ENCODE data around the gene C9. TPM values are rescaled to one million over a fixed set of nuclear protein-coding genes. Genes with fewer than 3 reads are reported as not detected.

The C9 gene
- polyA plus RNA-seq, 1 donor from 2014 or later = not detected

GRCh38 chr5:39356263-39356662 is 8.0 kb downstream of the C9 start:
- Histone ChIP-seq H4K20me1 (ENCODE audit: insufficient read depth) (no peaks in the 10 kb centered on the region), H3K4me3 (ENCODE audit: low read length) (no peak overlapping the region), H3K9ac (ENCODE audit: low read length) (no peak overlapping the region), H3K79me2 (replicated peaks; ENCODE audit: insufficient read depth, low read length) (no peaks in the 10 kb centered on the region), H3K27ac (ENCODE audit: low read length) (no peak overlapping the region), H3K4me2 (ENCODE audit: low read length) (no peak overlapping the region), H2AFZ (ENCODE audit: low read depth, low read length) (no peak overlapping the region), H3F3A (ENCODE audit: insufficient read depth, low read length, poor library complexity, severe bottlenecking) (no peaks in the 10 kb centered on the region), H3K36me3 (ENCODE audit: insufficient read depth, low read length) (no peaks in the 10 kb centered on the region), H3K9me2 (ENCODE audit: insufficient read depth, low read length) (no peaks in the 10 kb centered on the region), H3K27me3 (ENCODE audit: insufficient read depth, low read depth, low read length) (no peaks in the 10 kb centered on the region), H3K9me3 (ENCODE audit: low read length) (no peaks in the 10 kb centered on the region)
- TF ChIP-seq SMC3 (conservative IDR thresholded peaks at IDR 0.05; ENCODE audit: poor library complexity) (no peak), RAD21 (conservative IDR thresholded peaks at IDR 0.05) (no peak), CTCF (IDR thresholded peaks at IDR 0.05; ENCODE audit: poor library complexity, severe bottlenecking) (no peak), EP300 (conservative IDR thresholded peaks at IDR 0.05; ENCODE audit: poor library complexity, severe bottlenecking) (no peak), EZH2 (IDR thresholded peaks at IDR 0.05; ENCODE audit: borderline replicate concordance, insufficient read depth, low read length, poor library complexity, severe bottlenecking) (no peak), MXI1 (conservative IDR thresholded peaks at IDR 0.05; ENCODE audit: poor library complexity, severe bottlenecking) (no peak), POLR2AphosphoS5 (IDR thresholded peaks at IDR 0.05) (no peak), TAF1 (IDR thresholded peaks at IDR 0.05; ENCODE audit: low read depth) (no peak), REST (IDR thresholded peaks at IDR 0.05; ENCODE audit: borderline replicate concordance) (no peak)

GRCh38 chr5:39355324-39355723 is 9.0 kb downstream of the C9 start:
- H3K4me2 ChIP-seq (ENCODE audit: low read length) = no peak overlapping the region
- no peak overlapping the region for H3K4me3 ChIP-seq (ENCODE audit: low read length)
- no peaks in the 10 kb centered on the region for H3K9me2 ChIP-seq (ENCODE audit: insufficient read depth, low read length)
- no peaks in the 10 kb centered on the region for H4K20me1 ChIP-seq (ENCODE audit: insufficient read depth)
- H3K79me2 ChIP-seq (replicated peaks; ENCODE audit: insufficient read depth, low read length) = no peaks in the 10 kb centered on the region
- H3K9ac ChIP-seq (ENCODE audit: low read length) = no peak overlapping the region
- TF ChIP-seq POLR2AphosphoS5 (IDR thresholded peaks at IDR 0.05) (no peak), CTCF (IDR thresholded peaks at IDR 0.05; ENCODE audit: poor library complexity, severe bottlenecking) (no peak), EP300 (conservative IDR thresholded peaks at IDR 0.05; ENCODE audit: poor library complexity, severe bottlenecking) (no peak)
- no peak overlapping the region for H3K27ac ChIP-seq (ENCODE audit: low read length)
- no peak overlapping the region for H2AFZ ChIP-seq (ENCODE audit: low read depth, low read length)
- no peaks in the 10 kb centered on the region for H3K36me3 ChIP-seq (ENCODE audit: insufficient read depth, low read length)
- H3K27me3 ChIP-seq (ENCODE audit: insufficient read depth, low read depth, low read length) = no peaks in the 10 kb centered on the region
- no peaks in the 10 kb centered on the region for H3K9me3 ChIP-seq (ENCODE audit: low read length)
- no peaks in the 10 kb centered on the region for H3F3A ChIP-seq (ENCODE audit: insufficient read depth, low read length, poor library complexity, severe bottlenecking)

Data from neural cell (in vitro differentiated cells).